ENCODE measurements around the gene SHC2. TPM values are rescaled to one million over a fixed set of nuclear protein-coding genes. Genes with fewer than 3 reads are reported as not detected.

Gene SHC2
- total RNA-seq, 2 experiments from 2014 or later, result 0.21 TPM; not detected in 1

DNA sequence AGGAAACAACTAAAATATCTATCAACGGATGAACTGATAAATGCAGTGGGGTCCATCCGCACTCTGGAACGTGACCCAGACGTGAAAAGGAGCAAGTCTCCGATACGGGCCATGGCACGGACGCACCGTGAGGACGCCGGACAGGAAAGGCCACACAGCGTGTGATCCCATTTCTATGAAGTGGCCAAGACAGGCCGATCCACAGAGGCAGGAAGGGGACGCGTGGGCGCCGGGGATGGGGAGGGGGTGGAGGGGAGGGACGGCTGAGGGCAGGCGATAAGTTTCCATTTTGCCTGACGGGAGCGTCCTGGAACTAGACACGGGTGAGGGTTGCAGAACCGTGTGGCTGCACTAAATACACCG, 13.8 kb downstream of the SHC2 start:
- POLR2A ChIA-PET, result no interaction called here
- CTCF ChIA-PET, result no interaction called here

GRCh38 chr19:444677-445210, 16.1 kb downstream of the SHC2 start:
- no peak overlapping the region for H3K27ac Mint-ChIP-seq
- CTCF ChIA-PET, result no interaction called here
- H3K9me3 Mint-ChIP-seq, result no peaks in the 10 kb centered on the region
- intact Hi-C loops (cut with micrococcal nuclease), result no loop called here
- peaks cover 12% of the 10 kb centered on the region for H3K27me3 Mint-ChIP-seq
- DNase-seq, result no peak
- no peaks in the 10 kb centered on the region for H3K36me3 Mint-ChIP-seq
- no peak overlapping the region for H3K4me3 Mint-ChIP-seq
- POLR2A ChIA-PET, result no interaction called here
- H3K4me1 Mint-ChIP-seq (ENCODE audit: low read depth), result no peaks in the 10 kb centered on the region

More for the DNA sequence above, 13.8 kb downstream of the SHC2 start:
- H3K27ac Mint-ChIP-seq, result no peak overlapping the region
- no peak overlapping the region for H3K4me3 Mint-ChIP-seq
- H3K9me3 Mint-ChIP-seq, result peaks cover 8% of the 10 kb centered on the region
- H3K27me3 Mint-ChIP-seq, result peaks cover under 1% of the 10 kb centered on the region
- intact Hi-C loops (cut with micrococcal nuclease), result no loop called here
- no peaks in the 10 kb centered on the region for H3K36me3 Mint-ChIP-seq
- DNase-seq, result no peak
- H3K4me1 Mint-ChIP-seq (ENCODE audit: low read depth), result no peaks in the 10 kb centered on the region

GRCh38 chr19:443005-443404, 17.8 kb downstream of the SHC2 start:
- Mint-ChIP-seq H3K9me3 (no peaks in the 10 kb centered on the region), H3K27ac (no peak overlapping the region), H3K36me3 (no peaks in the 10 kb centered on the region), H3K4me1 (ENCODE audit: low read depth) (no peaks in the 10 kb centered on the region), H3K4me3 (no peak overlapping the region), H3K27me3 (peaks cover 14% of the 10 kb centered on the region)
- intact Hi-C loops (cut with micrococcal nuclease), result no loop called here
- no peak for DNase-seq
- ChIA-PET POLR2A (no interaction called here), CTCF (no interaction called here)

DNA sequence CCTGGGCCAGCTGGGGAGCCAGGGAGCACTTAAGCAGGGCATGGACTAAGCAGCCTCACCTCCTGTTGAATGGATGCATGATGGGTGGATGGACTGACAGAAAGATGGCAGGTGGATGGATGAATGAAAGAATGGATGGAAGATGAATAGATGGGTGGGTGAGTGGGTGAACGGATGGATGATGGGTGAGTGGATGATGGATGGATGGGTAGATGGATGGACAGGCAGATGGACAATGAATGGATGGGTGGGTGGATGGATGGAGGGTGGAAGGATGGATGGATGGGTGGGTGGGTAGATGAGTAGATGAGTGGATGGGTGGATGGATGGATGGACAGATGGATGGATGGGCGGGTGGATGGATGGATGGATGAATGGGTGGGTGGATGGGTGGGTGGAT, 18.7 kb downstream of the SHC2 start:
- Mint-ChIP-seq H3K27me3 (peaks cover 20% of the 10 kb centered on the region), H3K9me3 (no peaks in the 10 kb centered on the region), H3K36me3 (no peaks in the 10 kb centered on the region), H3K4me1 (ENCODE audit: low read depth) (no peaks in the 10 kb centered on the region), H3K4me3 (no peak overlapping the region), H3K27ac (no peak overlapping the region)
- intact Hi-C loops (cut with micrococcal nuclease), result no loop called here
- ChIA-PET CTCF (no interaction called here), POLR2A (no interaction called here)
- DNase-seq, result no peak

- H3K4me3 Mint-ChIP-seq, result no peak overlapping the region
- no peaks in the 10 kb centered on the region for H3K9me3 Mint-ChIP-seq
- H3K36me3 Mint-ChIP-seq, result no peaks in the 10 kb centered on the region
- intact Hi-C loops (cut with micrococcal nuclease), result no loop called here
- CTCF ChIA-PET, result no interaction called here
- H3K27ac Mint-ChIP-seq, result no peak overlapping the region
- H3K27me3 Mint-ChIP-seq, result peaks cover 22% of the 10 kb centered on the region
- no peak for DNase-seq
- POLR2A ChIA-PET, result no interaction called here
- no peaks in the 10 kb centered on the region for H3K4me1 Mint-ChIP-seq (ENCODE audit: low read depth)
These were observed 19.5 kb downstream of the SHC2 start for GRCh38 chr19:441213-441836.

GRCh38 chr19:440391-441212, 20.2 kb downstream of the SHC2 start:
- H3K36me3 Mint-ChIP-seq, result no peaks in the 10 kb centered on the region
- no peaks in the 10 kb centered on the region for H3K9me3 Mint-ChIP-seq
- H3K27me3 Mint-ChIP-seq, result peaks cover 22% of the 10 kb centered on the region

DNA sequence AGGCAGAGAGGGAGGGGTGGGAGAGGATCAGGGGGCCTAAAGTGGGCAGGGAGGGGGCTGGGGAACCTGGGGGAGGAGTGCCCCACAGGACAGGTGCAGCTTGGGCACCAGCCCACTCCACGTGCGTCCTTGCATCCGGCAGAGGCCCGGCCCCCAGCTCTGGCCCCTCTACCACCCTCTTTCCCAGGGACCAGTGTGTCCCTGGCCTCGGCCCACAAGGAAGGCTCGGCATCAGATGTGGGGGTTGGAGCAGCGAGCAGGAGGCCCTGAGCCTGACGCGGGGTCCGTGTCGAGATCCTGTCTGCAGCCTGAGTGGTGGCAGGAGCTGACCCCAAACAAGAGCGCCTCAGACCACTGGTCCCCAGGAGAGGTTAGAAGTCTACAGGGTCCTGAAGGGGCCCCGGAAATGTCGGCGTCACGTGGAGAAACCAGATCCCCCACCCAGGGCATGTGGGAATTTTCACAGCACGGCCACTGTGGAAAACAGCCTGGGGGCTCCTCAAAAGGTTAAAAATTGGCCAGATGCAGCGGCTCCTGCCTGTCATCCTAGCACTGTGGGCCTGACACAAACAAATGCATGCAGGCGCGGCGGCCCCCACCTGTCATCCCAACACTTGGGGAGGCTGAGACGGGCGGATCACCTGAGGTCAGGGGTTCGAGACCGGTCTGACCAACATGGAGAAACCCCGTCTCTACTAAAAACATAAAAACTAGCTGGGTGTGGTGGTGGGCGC, 21.5 kb downstream of the SHC2 start:
- H3K4me3 Mint-ChIP-seq, result no peak overlapping the region
- H3K9me3 Mint-ChIP-seq, result no peaks in the 10 kb centered on the region
- H3K27ac Mint-ChIP-seq, result no peak overlapping the region
- H3K4me1 Mint-ChIP-seq (ENCODE audit: low read depth), result no peaks in the 10 kb centered on the region
- no peak for DNase-seq
- H3K27me3 Mint-ChIP-seq, result peaks cover 22% of the 10 kb centered on the region
- CTCF ChIA-PET, result no interaction called here
- H3K36me3 Mint-ChIP-seq, result no peaks in the 10 kb centered on the region
- intact Hi-C loops (cut with micrococcal nuclease), result no loop called here
- POLR2A ChIA-PET, result no interaction called here

More at GRCh38 chr19:440391-441212, 20.2 kb downstream of the SHC2 start:
- intact Hi-C loops (cut with micrococcal nuclease), result no loop called here
- Mint-ChIP-seq H3K4me1 (ENCODE audit: low read depth) (no peaks in the 10 kb centered on the region), H3K4me3 (no peak overlapping the region), H3K27ac (no peak overlapping the region)
- ChIA-PET CTCF (no interaction called here), POLR2A (no interaction called here)
- DNase-seq, result no peak

GRCh38 chr19:438416-438958, 22.3 kb downstream of the SHC2 start:
- Mint-ChIP-seq H3K4me1 (ENCODE audit: low read depth) (no peaks in the 10 kb centered on the region), H3K9me3 (no peaks in the 10 kb centered on the region), H3K27ac (no peak overlapping the region), H3K4me3 (no peak overlapping the region), H3K36me3 (no peaks in the 10 kb centered on the region), H3K27me3 (peaks cover 22% of the 10 kb centered on the region)
- CTCF ChIA-PET, result no interaction called here
- no peak for DNase-seq
- POLR2A ChIA-PET, result no interaction called here
- intact Hi-C loops (cut with micrococcal nuclease), result no loop called here

- H3K27me3 Mint-ChIP-seq, result peaks cover 21% of the 10 kb centered on the region
- ChIA-PET POLR2A (no interaction called here), CTCF (no interaction called here)
- no peak for DNase-seq
- H3K4me3 Mint-ChIP-seq, result no peak overlapping the region
- H3K4me1 Mint-ChIP-seq (ENCODE audit: low read depth), result no peaks in the 10 kb centered on the region
- H3K36me3 Mint-ChIP-seq, result no peaks in the 10 kb centered on the region
- no peaks in the 10 kb centered on the region for H3K9me3 Mint-ChIP-seq
- intact Hi-C loops (cut with micrococcal nuclease), result no loop called here
- no peak overlapping the region for H3K27ac Mint-ChIP-seq
These were observed 23.8 kb downstream of the SHC2 start for GRCh38 chr19:437041-437440.

- DNase-seq, result no peak
- ChIA-PET POLR2A (no interaction called here), CTCF (no interaction called here)
- Mint-ChIP-seq H3K27ac (no peak overlapping the region), H3K36me3 (no peaks in the 10 kb centered on the region), H3K4me3 (no peak overlapping the region), H3K4me1 (ENCODE audit: low read depth) (no peaks in the 10 kb centered on the region), H3K27me3 (peaks cover 16% of the 10 kb centered on the region), H3K9me3 (no peaks in the 10 kb centered on the region)
- intact Hi-C loops (cut with micrococcal nuclease), result no loop called here
These were observed 24.4 kb downstream of the SHC2 start for GRCh38 chr19:436413-436950.

GRCh38 chr19:435707-436412, 25.0 kb downstream of the SHC2 start:
- H3K27ac Mint-ChIP-seq, result no peak overlapping the region
- no peaks in the 10 kb centered on the region for H3K36me3 Mint-ChIP-seq
- H3K27me3 Mint-ChIP-seq, result peaks cover 11% of the 10 kb centered on the region
- DNase-seq, result no peak
- intact Hi-C loops (cut with micrococcal nuclease), result no loop called here
- POLR2A ChIA-PET, result no interaction called here
- CTCF ChIA-PET, result no interaction called here
- no peaks in the 10 kb centered on the region for H3K4me1 Mint-ChIP-seq (ENCODE audit: low read depth)
- H3K4me3 Mint-ChIP-seq, result no peak overlapping the region
- H3K9me3 Mint-ChIP-seq, result no peaks in the 10 kb centered on the region

Measured in activated CD4-positive, alpha-beta memory T cell treated with anti-CD3 and anti-CD28 coated beads for 36 hours (primary cell).